Esophagus muscularis mucosa (tissue), 4 donors: Measurements from ENCODE around the gene TOX2.

ENCODE experiments used
- CTCF ChIP-seq, 3 experiments: fragments of 200-600 bp in 2 of 3; fragments of 450-650 bp in 1 of 3; sonication (generic) in 2 of 3; IDR thresholded peaks; one replicate each; pipeline ENCODE4 v1.5.1; 2017 to 2019; ENCODE audit warnings: antibody characterized with exemption in 3 of 3, mild to moderate bottlenecking in 2 of 3, moderate library complexity in 1 of 3
- EP300 ChIP-seq: sonication (generic); formaldehyde crosslinking; IDR thresholded peaks from one replicate; pipeline ENCODE4 v1.6.1; 2017; ENCODE audit warnings: antibody characterized with exemption
- POLR2AphosphoS5 ChIP-seq, 2 donors: sonication (generic); formaldehyde crosslinking; IDR thresholded peaks; one replicate each; pipeline ENCODE4 v1.6.1; 2017; ENCODE audit warnings: antibody characterized with exemption in 2 of 2

DNA sequence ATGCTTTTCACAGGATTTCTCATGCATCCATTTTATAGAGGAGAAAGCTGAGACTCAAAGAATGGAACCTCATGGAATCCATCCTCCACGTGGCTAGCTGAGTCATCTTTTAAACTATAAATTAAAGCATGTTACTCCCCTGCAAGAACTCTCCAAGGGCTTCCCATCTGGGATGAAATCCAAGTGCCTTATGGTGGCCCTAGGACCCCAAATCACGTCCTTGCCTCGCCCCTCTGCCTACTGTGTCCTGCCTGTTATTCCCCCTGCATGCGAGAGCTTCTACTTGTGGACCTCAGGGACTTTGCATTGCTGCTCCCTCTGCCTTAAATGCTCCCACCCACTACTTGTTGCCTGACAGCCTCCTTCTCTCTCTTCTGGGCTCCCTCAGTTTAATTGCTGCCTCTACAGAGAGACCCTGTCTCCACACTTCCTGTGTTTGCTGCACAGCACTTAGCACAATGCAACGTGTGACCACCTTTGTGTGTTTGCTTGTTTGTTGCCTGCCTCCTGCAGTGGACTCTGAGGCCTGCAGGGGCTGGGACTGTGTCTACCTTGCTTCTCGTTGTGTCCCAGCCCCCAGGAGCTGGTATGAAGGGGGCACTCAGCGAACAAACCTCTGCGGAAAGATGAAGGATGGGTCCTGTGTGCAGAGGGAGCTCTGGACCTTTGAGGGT is 39.4 kb downstream of the TOX2 start:
- TF ChIP-seq CTCF (IDR thresholded peaks at IDR 0.05) (no peak), EP300 (no peak), POLR2AphosphoS5 (IDR thresholded peaks at IDR 0.05) (no peak)
